HG02870 (cell line): Measurements from ENCODE around the gene AUNIP.

Experiments used
- ATAC-seq: cut with Tn5 transposase; IDR thresholded peaks from one replicate; pipeline ENCODE4 v1.9.1; 2021; ENCODE audit warnings: mild to moderate bottlenecking, moderate library complexity; ENCODE audit not compliant: unreplicated experiment

Gene AUNIP

DNA sequence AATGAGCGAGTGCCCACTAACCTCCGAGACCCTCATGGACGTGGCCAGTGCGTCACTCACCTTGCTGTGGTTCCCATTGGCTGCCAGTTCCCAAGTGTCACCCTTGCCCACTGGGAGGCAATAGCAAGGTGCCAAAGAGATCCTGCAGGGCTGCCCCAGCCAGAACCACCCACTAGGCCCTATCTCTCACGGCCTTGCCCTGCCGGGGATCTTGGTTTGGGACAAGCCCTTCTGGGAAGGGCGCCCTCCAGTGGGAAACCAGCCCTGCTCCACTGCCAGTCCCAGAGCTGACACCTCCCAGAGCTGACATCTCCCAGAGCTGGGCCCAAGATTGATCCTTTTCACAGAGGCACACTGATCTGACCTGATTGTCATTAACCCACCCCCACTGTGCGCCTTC lies 61.3 kb downstream of the AUNIP start:
- no peak for ATAC-seq

DNA sequence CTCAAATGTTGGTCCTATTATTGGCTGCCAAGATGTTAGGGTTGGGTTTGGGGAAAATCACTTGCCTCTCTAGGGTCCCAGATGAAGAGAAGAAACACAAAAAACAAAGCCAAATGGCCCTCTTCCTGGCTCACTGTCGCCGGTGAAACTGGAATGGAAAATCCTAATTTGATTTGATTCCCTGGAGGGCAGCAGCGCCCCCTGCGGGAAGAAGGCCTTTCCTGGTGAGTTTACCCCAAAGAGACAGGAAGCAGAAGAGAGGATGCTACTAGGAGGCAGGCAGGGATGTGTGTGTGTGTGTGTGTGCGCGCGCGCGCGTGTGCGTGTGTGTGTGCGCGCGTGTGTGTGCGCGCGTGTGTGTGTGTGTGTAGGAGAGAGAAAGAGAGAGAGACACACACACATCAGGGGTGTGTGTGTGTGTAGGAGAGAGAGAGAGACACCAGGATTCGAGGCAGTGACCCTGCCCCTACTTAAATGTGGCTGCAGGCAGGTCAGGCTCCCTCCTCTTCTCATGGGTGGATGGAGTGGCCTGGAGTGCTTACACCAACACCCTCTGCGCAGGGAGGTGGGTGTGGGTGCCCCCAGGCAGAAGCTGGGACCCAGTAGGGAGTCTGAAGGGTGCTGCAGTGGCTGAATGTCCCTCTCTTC lies 62.3 kb downstream of the AUNIP start:
- no peak for ATAC-seq

DNA sequence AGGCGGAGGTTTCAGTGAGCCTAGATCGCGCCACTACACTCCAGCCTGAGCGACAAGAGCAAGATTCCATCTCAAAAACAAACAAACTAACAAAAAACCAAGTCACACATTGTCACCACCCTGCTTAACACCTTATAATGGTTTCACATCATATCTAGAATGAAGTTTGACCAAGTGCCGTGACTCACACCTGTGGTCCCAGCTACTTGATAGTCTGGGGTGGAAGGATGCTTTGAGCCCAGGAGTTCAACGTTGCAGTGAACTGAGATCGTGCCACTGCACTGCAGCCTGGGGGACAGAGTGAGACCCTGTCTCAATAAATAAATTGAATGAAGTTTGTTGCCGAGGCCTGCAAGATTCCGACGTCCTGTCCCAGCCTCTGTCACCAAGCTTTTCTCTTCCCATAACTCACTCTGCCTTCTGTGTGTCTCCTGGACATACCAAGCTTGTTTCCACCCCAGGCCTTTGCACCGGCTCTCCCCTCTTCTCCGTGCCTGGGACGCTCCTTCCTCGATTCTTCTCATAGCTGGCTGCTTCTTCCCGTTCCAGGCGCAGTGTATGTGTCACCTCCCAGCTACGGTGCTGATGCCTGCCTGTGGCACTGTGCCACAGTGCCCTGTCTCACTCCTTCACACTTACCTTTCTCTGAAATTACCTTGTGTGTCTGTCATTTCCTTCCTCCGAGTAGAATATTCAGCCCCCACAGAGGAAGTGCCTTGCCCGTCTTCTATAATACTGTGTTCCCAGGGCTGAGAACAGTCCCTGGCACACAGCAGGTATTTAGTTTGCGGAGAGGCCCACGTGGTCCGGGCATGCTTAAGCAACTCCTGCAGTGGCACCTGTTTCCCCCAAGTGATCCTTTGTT lies 63.1 kb downstream of the AUNIP start:
- no peak for ATAC-seq

DNA sequence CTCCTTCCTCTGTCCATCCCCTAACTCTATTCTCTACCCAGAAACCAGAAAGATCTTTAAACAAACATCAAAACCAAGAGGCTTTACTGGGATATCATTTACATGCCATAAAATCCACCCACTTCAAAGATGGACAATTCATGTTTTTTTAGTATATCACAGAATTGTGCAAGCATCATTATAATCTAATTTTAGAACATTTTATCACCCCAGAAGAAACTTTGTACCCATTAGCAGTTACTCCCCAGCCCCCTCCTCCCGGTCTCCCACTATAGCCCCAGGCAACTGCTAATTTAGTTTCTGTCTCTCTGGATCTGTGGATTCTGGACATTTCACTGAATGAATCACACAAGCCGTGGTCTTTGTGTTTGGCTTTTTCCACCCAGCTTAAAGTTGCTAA lies 64.0 kb downstream of the AUNIP start:
- no peak for ATAC-seq

DNA sequence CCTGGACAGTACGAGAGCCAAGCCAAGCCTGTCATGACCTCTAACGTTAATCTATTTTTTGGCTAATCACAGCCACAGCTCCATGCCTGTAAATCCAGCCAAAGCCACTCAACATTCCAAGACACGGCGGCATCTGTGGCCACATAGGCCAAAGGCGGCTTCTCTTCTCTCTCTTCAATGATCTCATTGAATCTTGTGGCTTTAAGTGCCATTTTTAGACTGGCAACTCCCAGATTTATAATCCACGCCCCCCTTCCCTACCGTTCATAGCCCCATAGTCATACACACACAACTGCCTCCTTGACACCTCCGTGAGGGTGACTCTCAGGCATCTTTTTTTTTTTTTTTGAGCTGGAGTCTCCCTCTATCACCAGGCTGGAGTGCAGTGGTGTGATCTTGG lies 64.9 kb downstream of the AUNIP start:
- no peak for ATAC-seq

DNA sequence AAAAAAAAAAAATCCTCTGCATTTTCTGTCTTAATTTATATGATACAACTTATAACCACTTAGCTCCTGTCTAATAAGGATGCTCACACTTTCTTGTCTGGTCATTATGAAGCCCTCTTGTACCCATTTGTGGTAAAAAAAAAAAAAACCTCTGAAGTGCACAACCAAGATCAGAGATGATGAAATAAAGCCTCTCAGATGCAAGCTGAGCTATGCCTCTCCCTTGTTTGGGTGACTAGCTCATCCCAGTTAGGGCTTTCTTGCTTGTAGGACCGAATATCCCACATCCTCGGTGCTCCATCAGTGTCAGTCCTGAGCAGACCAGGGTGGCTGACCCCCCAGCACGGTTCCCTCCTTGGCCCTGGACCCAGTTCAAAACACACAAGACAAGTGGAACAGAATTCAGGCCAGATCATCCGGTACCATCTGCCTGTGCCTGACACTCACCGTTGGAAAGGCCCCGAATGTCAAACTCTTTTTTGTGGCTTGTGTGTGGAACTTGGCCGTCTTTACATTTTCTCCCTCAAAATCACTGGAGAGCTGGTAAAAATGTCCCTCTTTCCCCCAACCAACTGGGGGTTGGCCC lies 65.6 kb downstream of the AUNIP start:
- ATAC-seq, result no peak

DNA sequence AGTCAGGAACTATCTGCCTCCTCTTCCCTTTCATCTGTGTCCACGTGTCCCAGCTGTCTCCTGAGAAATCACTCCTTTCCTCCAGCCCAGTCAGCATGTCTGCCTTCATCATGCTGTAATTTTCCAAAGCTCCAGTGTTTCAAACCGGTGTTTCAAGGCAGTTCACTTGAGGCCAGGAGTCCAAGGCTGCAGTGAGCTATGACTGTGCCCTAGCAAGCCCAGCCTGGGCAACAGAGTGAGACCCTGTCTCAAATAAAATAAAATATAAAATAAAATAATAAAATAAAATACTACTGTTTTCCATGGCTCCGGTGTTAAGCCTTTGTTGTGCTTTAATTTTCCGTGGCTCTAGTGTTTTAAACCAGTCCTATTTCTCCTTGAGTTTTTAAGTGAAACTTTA lies 67.1 kb downstream of the AUNIP start:
- no peak for ATAC-seq

DNA sequence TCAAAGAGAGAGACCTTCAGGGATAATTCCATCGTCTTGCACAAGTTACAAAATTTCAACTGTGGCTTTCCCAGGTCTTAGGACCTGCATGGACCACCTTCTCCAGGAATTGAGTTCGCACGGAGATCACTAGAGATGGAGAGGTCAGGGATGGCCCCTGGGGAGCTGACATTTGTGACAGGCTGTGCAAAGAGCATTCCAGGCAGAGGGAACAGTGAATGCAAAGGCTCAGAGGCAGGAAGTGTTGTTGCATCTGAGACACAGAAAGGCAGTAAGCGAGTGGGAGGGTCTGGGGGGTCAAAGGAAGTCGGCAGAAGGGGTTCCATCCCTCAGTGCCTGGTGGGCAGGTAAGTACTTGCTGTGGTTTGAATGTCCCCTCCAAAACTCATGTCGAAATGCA lies 68.8 kb downstream of the AUNIP start:
- ATAC-seq, result no peak

DNA sequence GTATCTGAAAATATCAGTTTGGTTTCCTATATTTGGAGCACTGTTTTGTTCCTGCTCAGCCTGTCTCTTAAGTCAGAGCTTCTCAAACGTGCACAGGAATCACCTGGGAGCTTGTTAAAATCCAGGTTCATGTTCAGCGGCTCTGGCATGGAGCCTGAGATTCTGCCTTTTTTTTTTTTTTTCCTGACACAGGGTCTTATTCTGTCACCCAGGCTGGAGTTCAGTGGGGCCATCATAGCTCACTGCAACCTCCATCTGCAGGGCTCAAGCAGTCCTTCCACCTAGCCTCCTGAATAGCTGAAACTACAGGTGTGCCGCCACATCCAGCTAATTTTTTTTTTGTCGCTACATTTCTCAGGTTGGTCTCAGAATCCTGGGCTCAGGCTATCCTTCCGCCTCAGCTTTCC lies 71.5 kb downstream of the AUNIP start:
- ATAC-seq, result no peak

DNA sequence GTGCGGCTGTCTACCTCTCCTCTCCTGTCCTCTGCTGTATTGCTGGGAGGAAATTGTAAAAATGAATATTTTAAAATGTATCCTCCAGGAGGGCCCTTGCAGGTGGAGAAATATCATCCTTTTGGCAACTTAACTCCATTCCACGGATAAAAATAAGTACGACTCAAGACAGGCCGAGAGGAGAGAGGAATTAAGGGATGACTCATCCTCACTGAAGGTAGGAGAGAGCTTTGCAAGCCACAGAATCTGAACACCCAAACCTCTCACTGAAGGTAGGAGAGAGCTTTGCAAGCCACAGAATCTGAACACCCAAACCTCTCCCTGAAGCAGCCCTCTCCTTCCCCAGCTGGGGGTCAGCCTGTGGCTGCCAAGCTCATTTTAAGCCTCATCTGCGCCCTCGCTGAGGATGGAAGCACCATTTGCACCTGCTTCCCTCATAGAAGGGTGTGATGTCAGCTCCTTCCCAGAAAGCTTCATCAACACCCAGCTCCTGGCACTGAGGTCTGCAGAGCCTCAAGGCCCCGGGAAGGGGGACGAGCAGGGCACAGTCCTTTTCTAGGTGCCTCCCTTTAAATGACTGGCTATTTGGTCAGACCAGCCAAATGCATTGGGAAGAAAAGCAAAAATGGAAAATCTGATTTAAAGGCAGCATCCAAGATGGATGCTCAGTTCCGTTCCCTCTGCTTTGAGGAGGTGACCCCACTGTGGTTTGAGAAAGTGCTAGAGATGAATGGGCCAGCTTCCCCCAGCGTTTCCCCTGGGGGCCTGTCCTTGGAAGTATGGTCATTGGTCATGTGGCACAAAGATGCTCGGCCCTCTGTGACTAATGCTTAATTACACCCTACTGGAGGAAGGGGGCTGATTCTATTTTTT lies 72.1 kb downstream of the AUNIP start:
- ATAC-seq, result no peak

DNA sequence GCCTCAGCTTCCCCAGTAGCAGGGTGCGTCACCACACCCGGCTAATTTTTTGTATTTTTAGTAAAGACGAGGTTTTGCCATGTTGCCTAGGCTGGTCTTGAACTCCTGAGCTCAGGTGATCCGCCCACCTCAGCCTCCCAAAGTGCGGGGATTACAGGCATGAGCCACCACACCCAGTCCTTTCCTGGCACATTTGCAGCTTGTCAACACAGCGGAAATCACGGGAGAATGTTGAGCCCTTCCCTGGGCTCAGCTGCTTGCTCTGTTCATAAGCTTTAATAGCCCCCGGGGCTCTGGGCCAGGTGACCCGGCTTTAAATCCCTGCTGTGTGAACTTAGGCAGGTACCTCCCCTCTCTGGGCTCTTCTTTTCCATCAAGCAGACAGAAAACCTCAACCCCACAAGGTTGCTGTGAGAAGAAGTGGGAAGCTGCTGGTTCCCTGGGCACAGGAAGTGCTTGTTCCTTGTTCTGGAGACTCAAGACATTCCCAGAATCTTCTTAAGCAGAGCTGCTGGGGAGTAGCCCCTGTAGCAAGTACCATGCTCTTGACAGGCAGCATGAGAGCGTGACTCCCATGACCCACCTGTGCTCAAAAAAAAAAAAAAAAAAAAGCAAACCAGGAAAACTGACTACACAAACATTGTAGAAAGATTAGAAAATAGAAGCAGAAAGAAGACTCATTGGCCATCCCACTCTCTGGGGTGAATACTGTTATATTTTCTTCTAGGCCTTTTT lies 73.8 kb downstream of the AUNIP start:
- no peak for ATAC-seq

DNA sequence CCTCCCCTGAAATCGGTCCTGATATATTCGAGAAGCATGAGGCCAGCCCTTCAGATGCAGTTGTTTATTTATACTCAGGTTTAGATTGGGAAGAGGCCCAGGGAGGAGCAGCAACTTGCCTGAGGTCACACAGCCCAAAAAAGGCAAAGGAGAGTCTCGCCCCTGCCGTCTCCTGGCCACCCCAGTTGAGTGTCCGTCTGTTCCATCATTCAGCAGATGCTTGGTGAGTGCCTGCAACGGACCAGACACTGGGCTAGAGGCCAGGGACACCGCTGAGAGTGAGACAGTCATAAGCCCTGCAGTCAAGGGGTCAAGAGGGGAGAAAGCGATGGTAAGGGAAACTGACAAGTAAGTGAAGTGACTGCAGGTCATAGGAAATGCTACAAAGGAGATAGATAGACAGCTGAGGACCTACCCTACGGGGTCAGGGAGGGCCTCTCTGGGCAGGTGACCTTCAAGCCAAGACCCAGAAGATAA lies 74.6 kb downstream of the AUNIP start:
- ATAC-seq, result no peak
